HL-60 (cell line): ENCODE data around the gene ACSL4.

Source experiments
- DNase-seq, 2 experiments: peaks; one replicate each; pipeline ENCODE4 v3.0.0-alpha.2; 2010 to 2020; ENCODE audit warnings: low read depth in 1 of 2, low spot score in 1 of 2
- H3K27ac ChIP-seq: fragments of 250-450 bp; sonication (Bioruptor Pico); replicated peaks from 2 replicates; pipeline ENCODE4 v1.5.1; 2020; ENCODE audit warnings: mild to moderate bottlenecking, moderate library complexity
- H3K27me3 ChIP-seq: fragments of 250-450 bp; sonication (Bioruptor Pico); 2 replicates; pipeline ENCODE4 v1.5.1; 2021; ENCODE audit warnings: mild to moderate bottlenecking, moderate library complexity; ENCODE audit not compliant: insufficient read depth, poor library complexity, severe bottlenecking
- H3K4me3 ChIP-seq: replicated peaks from 2 replicates; pipeline ENCODE4 v1.5.1; 2011; ENCODE audit warnings: mild to moderate bottlenecking, control low read depth, low read length; ENCODE audit not compliant: insufficient read depth
- GABPA ChIP-seq: IDR thresholded peaks from 2 replicates; pipeline ENCODE4 v1.6.1; 2012; ENCODE audit warnings: low read depth
- POLR2AphosphoS5 ChIP-seq: IDR thresholded peaks from 2 replicates; pipeline ENCODE4 v1.6.1; 2012; ENCODE audit warnings: low read depth
- SPI1 ChIP-seq: IDR thresholded peaks from 2 replicates; pipeline ENCODE4 v1.6.1; 2012; ENCODE audit warnings: low read depth, mild to moderate bottlenecking, borderline replicate concordance
- TF ChIP-seq, protein P1 (sequence below): IDR thresholded peaks from 2 replicates; pipeline ENCODE4 v1.6.1; 2012; ENCODE audit warnings: low read depth; ENCODE audit not compliant: insufficient replicate concordance
- TF ChIP-seq, protein P2 (sequence below): IDR thresholded peaks from one replicate; pipeline ENCODE4 v1.5.1; 2011; ENCODE audit warnings: low read length, control low read depth, inconsistent platforms; ENCODE audit not compliant: insufficient read depth

ACSL4 gene

GRCh38 chrX:109775386-109775785 lies 42.3 kb upstream of the ACSL4 start:
- no peaks in the 10 kb centered on the region for H3K27me3 ChIP-seq
- H3K4me3 ChIP-seq: no peak overlapping the region
- no peak for DNase-seq
- no peak overlapping the region for H3K27ac ChIP-seq
- no peak for TF ChIP-seq GABPA
- TF ChIP-seq, protein P1, sequence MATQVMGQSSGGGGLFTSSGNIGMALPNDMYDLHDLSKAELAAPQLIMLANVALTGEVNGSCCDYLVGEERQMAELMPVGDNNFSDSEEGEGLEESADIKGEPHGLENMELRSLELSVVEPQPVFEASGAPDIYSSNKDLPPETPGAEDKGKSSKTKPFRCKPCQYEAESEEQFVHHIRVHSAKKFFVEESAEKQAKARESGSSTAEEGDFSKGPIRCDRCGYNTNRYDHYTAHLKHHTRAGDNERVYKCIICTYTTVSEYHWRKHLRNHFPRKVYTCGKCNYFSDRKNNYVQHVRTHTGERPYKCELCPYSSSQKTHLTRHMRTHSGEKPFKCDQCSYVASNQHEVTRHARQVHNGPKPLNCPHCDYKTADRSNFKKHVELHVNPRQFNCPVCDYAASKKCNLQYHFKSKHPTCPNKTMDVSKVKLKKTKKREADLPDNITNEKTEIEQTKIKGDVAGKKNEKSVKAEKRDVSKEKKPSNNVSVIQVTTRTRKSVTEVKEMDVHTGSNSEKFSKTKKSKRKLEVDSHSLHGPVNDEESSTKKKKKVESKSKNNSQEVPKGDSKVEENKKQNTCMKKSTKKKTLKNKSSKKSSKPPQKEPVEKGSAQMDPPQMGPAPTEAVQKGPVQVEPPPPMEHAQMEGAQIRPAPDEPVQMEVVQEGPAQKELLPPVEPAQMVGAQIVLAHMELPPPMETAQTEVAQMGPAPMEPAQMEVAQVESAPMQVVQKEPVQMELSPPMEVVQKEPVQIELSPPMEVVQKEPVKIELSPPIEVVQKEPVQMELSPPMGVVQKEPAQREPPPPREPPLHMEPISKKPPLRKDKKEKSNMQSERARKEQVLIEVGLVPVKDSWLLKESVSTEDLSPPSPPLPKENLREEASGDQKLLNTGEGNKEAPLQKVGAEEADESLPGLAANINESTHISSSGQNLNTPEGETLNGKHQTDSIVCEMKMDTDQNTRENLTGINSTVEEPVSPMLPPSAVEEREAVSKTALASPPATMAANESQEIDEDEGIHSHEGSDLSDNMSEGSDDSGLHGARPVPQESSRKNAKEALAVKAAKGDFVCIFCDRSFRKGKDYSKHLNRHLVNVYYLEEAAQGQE: no peak
- TF ChIP-seq, protein P2, sequence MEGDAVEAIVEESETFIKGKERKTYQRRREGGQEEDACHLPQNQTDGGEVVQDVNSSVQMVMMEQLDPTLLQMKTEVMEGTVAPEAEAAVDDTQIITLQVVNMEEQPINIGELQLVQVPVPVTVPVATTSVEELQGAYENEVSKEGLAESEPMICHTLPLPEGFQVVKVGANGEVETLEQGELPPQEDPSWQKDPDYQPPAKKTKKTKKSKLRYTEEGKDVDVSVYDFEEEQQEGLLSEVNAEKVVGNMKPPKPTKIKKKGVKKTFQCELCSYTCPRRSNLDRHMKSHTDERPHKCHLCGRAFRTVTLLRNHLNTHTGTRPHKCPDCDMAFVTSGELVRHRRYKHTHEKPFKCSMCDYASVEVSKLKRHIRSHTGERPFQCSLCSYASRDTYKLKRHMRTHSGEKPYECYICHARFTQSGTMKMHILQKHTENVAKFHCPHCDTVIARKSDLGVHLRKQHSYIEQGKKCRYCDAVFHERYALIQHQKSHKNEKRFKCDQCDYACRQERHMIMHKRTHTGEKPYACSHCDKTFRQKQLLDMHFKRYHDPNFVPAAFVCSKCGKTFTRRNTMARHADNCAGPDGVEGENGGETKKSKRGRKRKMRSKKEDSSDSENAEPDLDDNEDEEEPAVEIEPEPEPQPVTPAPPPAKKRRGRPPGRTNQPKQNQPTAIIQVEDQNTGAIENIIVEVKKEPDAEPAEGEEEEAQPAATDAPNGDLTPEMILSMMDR: no peak
- TF ChIP-seq SPI1: no peak
- no peak for TF ChIP-seq POLR2AphosphoS5

GRCh38 chrX:109774706-109775105 lies 41.6 kb upstream of the ACSL4 start:
- Histone ChIP-seq H3K27me3 (no peaks in the 10 kb centered on the region), H3K4me3 (no peak overlapping the region), H3K27ac (no peak overlapping the region)
- TF ChIP-seq SPI1: no peak
- no peak for TF ChIP-seq POLR2AphosphoS5
- TF ChIP-seq, protein P2: no peak
- DNase-seq: peak in 1 of 2 experiments; percentile 41

DNA sequence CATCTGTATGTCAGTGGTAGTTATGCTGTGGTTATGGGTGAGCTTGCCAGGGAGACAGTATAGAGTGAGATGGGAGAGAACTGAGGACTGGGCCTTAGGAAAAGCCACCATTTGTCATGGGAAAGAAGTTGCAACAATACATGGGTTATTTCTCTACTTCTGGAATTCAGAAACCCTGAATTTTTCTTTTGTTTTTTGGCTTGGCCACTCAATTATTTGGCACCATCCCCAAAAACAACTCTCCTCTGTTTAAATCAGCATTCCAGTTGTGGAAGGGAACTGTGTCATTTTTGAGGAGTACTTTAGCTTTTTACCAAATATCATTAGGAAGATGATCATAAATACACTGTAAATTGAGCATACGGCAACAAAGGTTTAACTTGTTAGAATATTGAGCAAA lies 41.1 kb upstream of the ACSL4 start:
- TF ChIP-seq GABPA: no peak
- TF ChIP-seq, protein P1: no peak
- TF ChIP-seq POLR2AphosphoS5: no peak
- TF ChIP-seq, protein P2: no peak
- no peak for TF ChIP-seq SPI1
- Histone ChIP-seq H3K4me3 (no peak overlapping the region), H3K27me3 (no peaks in the 10 kb centered on the region), H3K27ac (no peak overlapping the region)
- no peak for DNase-seq

- no peak overlapping the region for H3K27ac ChIP-seq
- DNase-seq: no peak
- no peaks in the 10 kb centered on the region for H3K27me3 ChIP-seq
- TF ChIP-seq POLR2AphosphoS5 (no peak), SPI1 (no peak), GABPA (no peak)
- TF ChIP-seq, protein P2: no peak
- TF ChIP-seq, protein P1: no peak
- no peak overlapping the region for H3K4me3 ChIP-seq
These were observed 40.3 kb upstream of the ACSL4 start for GRCh38 chrX:109773374-109773773.
